Neuronal stem cell (in vitro differentiated cells): ENCODE data around the gene DCLK1.

Experiments
- DNase-seq: peaks from one replicate; pipeline ENCODE4 v3.0.0-alpha.2; 2013; ENCODE audit warnings: low spot score
- H2AFZ ChIP-seq: one replicate; pipeline ENCODE4 v1.6.1; 2013; ENCODE audit warnings: mild to moderate bottlenecking, low read length, inconsistent platforms
- H2AK5ac ChIP-seq: 2 replicates; pipeline ENCODE4 v1.6.1; 2013; ENCODE audit warnings: low read depth, mild to moderate bottlenecking, inconsistent platforms, low read length, moderate library complexity, mixed read lengths
- H2BK120ac ChIP-seq: 2 replicates; pipeline ENCODE4 v1.6.1; 2013; ENCODE audit warnings: low read depth, mild to moderate bottlenecking, inconsistent platforms, low read length, moderate library complexity, mixed read lengths
- H2BK12ac ChIP-seq: one replicate; pipeline ENCODE4 v1.6.1; 2013; ENCODE audit warnings: low read length, inconsistent platforms
- H2BK15ac ChIP-seq: 2 replicates; pipeline ENCODE4 v1.6.1; 2013; ENCODE audit warnings: mild to moderate bottlenecking, low read length, inconsistent platforms, mixed read lengths
- H2BK5ac ChIP-seq: one replicate; pipeline ENCODE4 v1.6.1; 2013; ENCODE audit warnings: inconsistent platforms, mild to moderate bottlenecking, low read length, moderate library complexity
- H3K14ac ChIP-seq: one replicate; pipeline ENCODE4 v1.6.1; 2013; ENCODE audit warnings: low read length, inconsistent platforms
- H3K18ac ChIP-seq: 2 replicates; pipeline ENCODE4 v1.6.1; 2013; ENCODE audit warnings: low read length, inconsistent platforms
- H3K23ac ChIP-seq: 2 replicates; pipeline ENCODE4 v1.6.1; 2013; ENCODE audit warnings: low read depth, mild to moderate bottlenecking, mixed read lengths, low read length, inconsistent platforms; ENCODE audit not compliant: poor library complexity
- H3K27ac ChIP-seq: replicated peaks from 3 replicates; pipeline ENCODE4 v1.5.1; 2013; ENCODE audit warnings: low read length, inconsistent platforms
- H3K27me3 ChIP-seq, 3 experiments: 2 replicates each; pipeline ENCODE4 v1.6.1; 2013; ENCODE audit warnings: low read length in 3 of 3, mild to moderate bottlenecking in 2 of 3, inconsistent platforms in 1 of 3, low read depth in 1 of 3, mixed read lengths in 1 of 3, moderate library complexity in 1 of 3; ENCODE audit not compliant: control insufficient read depth in 3 of 3, insufficient read depth in 3 of 3
- H3K36me3 ChIP-seq, 2 donors: replicated peaks in 1 of 2; 2 replicates each; pipeline ENCODE4 v1.6.1; 2013; ENCODE audit warnings: low read length in 2 of 2; ENCODE audit not compliant: control insufficient read depth in 2 of 2, insufficient read depth in 2 of 2
- H3K4ac ChIP-seq: 2 replicates; pipeline ENCODE4 v1.6.1; 2013; ENCODE audit warnings: inconsistent platforms, mild to moderate bottlenecking, low read length, moderate library complexity
- H3K4me1 ChIP-seq, 2 donors: 1 replicate in 1 of 2; 2 replicates in 1 of 2; pipeline ENCODE4 v1.6.1; 2013; ENCODE audit warnings: low read length in 2 of 2, low read depth in 1 of 2; ENCODE audit not compliant: control insufficient read depth in 2 of 2, insufficient read depth in 1 of 2
- H3K4me2 ChIP-seq: one replicate; pipeline ENCODE4 v1.6.1; 2013; ENCODE audit warnings: mild to moderate bottlenecking, low read length, inconsistent platforms; ENCODE audit not compliant: insufficient read depth, poor library complexity, severe bottlenecking
- H3K4me3 ChIP-seq, 2 donors: 2 replicates each; pipeline ENCODE4 v1.5.1; 2013; ENCODE audit warnings: low read length in 2 of 2, mild to moderate bottlenecking in 2 of 2, inconsistent platforms in 1 of 2, moderate library complexity in 1 of 2
- H3K79me1 ChIP-seq: one replicate; pipeline ENCODE4 v1.6.1; 2013; ENCODE audit warnings: low read depth, mild to moderate bottlenecking, inconsistent platforms, low read length, moderate library complexity
- H3K9ac ChIP-seq: one replicate; pipeline ENCODE4 v1.6.1; 2013; ENCODE audit warnings: mild to moderate bottlenecking, low read depth, low read length, inconsistent platforms; ENCODE audit not compliant: poor library complexity
- H3K9me3 ChIP-seq, 2 donors: replicated peaks in 1 of 2; 2 replicates each; pipeline versions ENCODE3 to v1.6.1; 2013; ENCODE audit warnings: low read length in 2 of 2, mild to moderate bottlenecking in 2 of 2, inconsistent platforms in 1 of 2, low read depth in 1 of 2, mixed read lengths in 1 of 2, moderate library complexity in 1 of 2; ENCODE audit not compliant: control insufficient read depth in 2 of 2, insufficient read depth in 1 of 2
- H4K8ac ChIP-seq: one replicate; pipeline ENCODE4 v1.6.1; 2013; ENCODE audit warnings: low read depth, mild to moderate bottlenecking, inconsistent platforms, low read length, moderate library complexity
- H4K91ac ChIP-seq: one replicate; pipeline ENCODE4 v1.6.1; 2013; ENCODE audit warnings: low read length, low read depth, mild to moderate bottlenecking, inconsistent platforms; ENCODE audit not compliant: poor library complexity
- WGBS, 2 donors: extraction: QIAGEN DNeasy Blood & Tissue Kit; methylation state at CpG; one replicate each; pipeline ENCODE4 v1.1.7; 2013; ENCODE audit warnings: missing lambda C conversion rate in 2 of 2, mixed read lengths in 1 of 2; ENCODE audit not compliant: insufficient read length in 2 of 2, insufficient replicate concordance in 1 of 2; ENCODE audit errors: extremely low coverage in 2 of 2; 5-methylcytosine and 5-hydroxymethylcytosine counted together

The DCLK1 gene

DNA sequence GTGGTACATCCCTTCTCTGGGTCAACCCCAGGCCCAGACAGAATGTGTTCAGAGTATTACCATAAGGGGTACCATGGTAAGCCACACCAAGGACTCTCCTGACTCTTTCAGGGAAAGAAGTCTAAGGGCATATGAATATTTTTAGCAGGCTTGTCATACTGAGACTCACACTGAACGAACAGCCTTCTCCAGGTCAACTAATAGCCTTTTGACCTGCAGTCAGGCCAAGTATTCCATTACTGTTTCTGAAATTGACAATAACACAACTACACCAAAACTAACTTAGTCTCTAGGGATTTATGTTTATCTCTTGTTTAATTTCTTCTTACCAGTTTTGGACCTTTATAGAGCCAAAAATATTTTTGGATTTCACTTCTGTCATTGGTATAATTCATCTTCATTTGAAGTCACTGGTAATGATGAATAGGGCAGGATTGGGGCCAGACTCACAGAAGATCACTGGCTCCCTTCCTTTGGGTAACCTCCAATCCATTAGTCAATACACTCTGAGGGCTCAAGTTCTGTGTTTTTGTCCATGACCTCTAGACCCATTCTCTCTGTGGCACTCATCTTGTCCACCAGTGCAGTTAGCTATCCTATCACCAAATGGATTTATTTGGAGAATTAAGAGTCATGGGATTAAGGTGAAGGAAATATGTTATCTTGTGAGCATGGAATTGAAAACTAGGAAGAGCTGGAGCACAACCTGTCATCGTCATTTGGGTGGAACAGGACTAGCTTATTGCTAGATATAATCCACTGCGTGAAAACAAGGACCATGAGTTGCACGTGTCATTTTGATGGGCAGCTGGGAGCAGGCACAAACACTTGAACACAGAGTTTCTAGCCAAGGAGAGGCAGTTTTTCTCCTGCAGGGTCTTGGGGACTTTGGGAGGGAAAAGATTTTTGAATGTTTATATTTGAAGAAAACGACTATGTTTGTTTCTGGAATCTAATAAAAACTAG, 313.3 kb downstream of the DCLK1 start:
- 100% methylated on average over 1 of the region's 5 CpGs for WGBS, 2 donors
- Histone ChIP-seq H2BK120ac (no peak overlapping the region), H3K9ac (no peak overlapping the region), H4K91ac (no peak overlapping the region), H2BK5ac (no peak overlapping the region), H3K9me3 (no peaks in the 10 kb centered on the region), H3K4ac (no peak overlapping the region), H3K23ac (no peak overlapping the region), H2BK15ac (no peak overlapping the region), H3K4me3 (no peak overlapping the region), H3K79me1 (no peaks in the 10 kb centered on the region), H3K27ac (no peak overlapping the region), H3K14ac (no peak overlapping the region), H2AK5ac (no peak overlapping the region), H3K4me2 (no peak overlapping the region), H2AFZ (no peak overlapping the region), H4K8ac (no peak overlapping the region), H3K4me1 (peaks cover 3 to 5% of the 10 kb centered on the region in 2 donors), H3K18ac (no peak overlapping the region), H2BK12ac (no peak overlapping the region), H3K36me3 (no peaks in the 10 kb centered on the region), H3K27me3 (no peaks in the 10 kb centered on the region)
- no peak for DNase-seq

DNA sequence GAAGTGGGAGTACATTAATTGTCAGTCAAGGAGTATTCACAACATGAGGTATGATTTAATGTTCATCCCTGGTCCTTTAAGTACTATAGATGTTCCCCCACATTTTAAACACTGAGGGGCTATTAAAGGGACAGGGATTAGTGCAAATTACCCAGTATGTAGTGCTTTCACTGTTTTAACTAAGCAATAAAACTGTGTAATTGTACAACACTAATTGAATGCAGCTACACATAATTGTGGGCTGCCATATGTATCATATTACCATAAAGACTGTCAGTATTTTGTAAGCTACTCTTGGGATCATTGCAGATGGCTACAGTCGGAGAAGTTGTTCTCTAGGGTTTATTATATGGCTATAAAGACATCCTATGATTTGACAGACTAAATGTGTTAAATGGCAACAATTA, 316.6 kb downstream of the DCLK1 start:
- DNase-seq, result no peak
- Histone ChIP-seq H3K79me1 (no peaks in the 10 kb centered on the region), H4K8ac (no peak overlapping the region), H3K9ac (no peak overlapping the region), H2BK120ac (no peak overlapping the region), H3K18ac (no peak overlapping the region), H2BK15ac (no peak overlapping the region), H3K14ac (no peak overlapping the region), H3K4me2 (no peak overlapping the region), H3K9me3 (no peaks in the 10 kb centered on the region), H3K36me3 (no peaks in the 10 kb centered on the region), H2AFZ (no peak overlapping the region), H3K23ac (no peak overlapping the region), H3K27ac (no peak overlapping the region), H2AK5ac (no peak overlapping the region), H3K27me3 (no peaks in the 10 kb centered on the region), H4K91ac (no peak overlapping the region), H2BK5ac (no peak overlapping the region), H3K4ac (no peak overlapping the region), H3K4me1 (peaks cover 0 to 5% of the 10 kb centered on the region in 2 donors), H2BK12ac (no peak overlapping the region), H3K4me3 (no peak overlapping the region)
- WGBS, 2 donors, result no CpG with 5 or more reads among the region's 1 CpG

- WGBS, 2 donors, result no CpG with 5 or more reads among the region's 6 CpGs
- no peaks in the 10 kb centered on the region for H3K36me3 ChIP-seq
- no peak overlapping the region for H3K23ac ChIP-seq
- H3K4me2 ChIP-seq, result no peak overlapping the region
- no peaks in the 10 kb centered on the region for H3K9me3 ChIP-seq
- no peak overlapping the region for H3K4me3 ChIP-seq
- no peak for DNase-seq
- no peak overlapping the region for H3K14ac ChIP-seq
- no peak overlapping the region for H2AFZ ChIP-seq
- H3K79me1 ChIP-seq, result no peaks in the 10 kb centered on the region
- H3K4me1 ChIP-seq, result peaks cover 0 to 5% of the 10 kb centered on the region in 2 donors
- no peak overlapping the region for H4K8ac ChIP-seq
- no peak overlapping the region for H3K4ac ChIP-seq
- no peak overlapping the region for H2BK120ac ChIP-seq
- H2BK5ac ChIP-seq, result no peak overlapping the region
- no peak overlapping the region for H2BK12ac ChIP-seq
- H2BK15ac ChIP-seq, result no peak overlapping the region
- no peak overlapping the region for H3K18ac ChIP-seq
- no peak overlapping the region for H4K91ac ChIP-seq
- no peak overlapping the region for H3K9ac ChIP-seq
- H3K27me3 ChIP-seq, result no peaks in the 10 kb centered on the region
- no peak overlapping the region for H2AK5ac ChIP-seq
- H3K27ac ChIP-seq, result no peak overlapping the region
Observed at GRCh38 chr13:35812736-35813135, 318.4 kb downstream of the DCLK1 start.

GRCh38 chr13:35810321-35810720, 320.9 kb downstream of the DCLK1 start:
- Histone ChIP-seq H2BK5ac (no peak overlapping the region), H2AFZ (no peak overlapping the region), H3K4me3 (no peak overlapping the region), H2BK15ac (no peak overlapping the region), H3K4me2 (no peak overlapping the region), H3K23ac (no peak overlapping the region), H2BK120ac (no peak overlapping the region), H3K36me3 (no peaks in the 10 kb centered on the region), H4K8ac (no peak overlapping the region), H3K4ac (no peak overlapping the region), H3K27ac (no peak overlapping the region), H2AK5ac (no peak overlapping the region), H4K91ac (no peak overlapping the region), H3K9ac (no peak overlapping the region), H3K4me1 (peaks cover 0 to 5% of the 10 kb centered on the region in 2 donors), H3K79me1 (no peaks in the 10 kb centered on the region), H2BK12ac (no peak overlapping the region), H3K27me3 (no peaks in the 10 kb centered on the region), H3K14ac (no peak overlapping the region), H3K18ac (no peak overlapping the region), H3K9me3 (no peaks in the 10 kb centered on the region)
- no CpG with 5 or more reads among the region's 4 CpGs for WGBS, 2 donors
- DNase-seq, result no peak
